GM10248 (cell line): ENCODE measurements around the gene RPL34.

ENCODE experiments used
- CTCF ChIA-PET: fragments of 300-600 bp; sonication (Branson Sonifier 250); formaldehyde crosslinking; extraction: SDS; loops from one replicate; lab custom pipeline; 2021; ENCODE audit warnings: antibody characterized with exemption; lab: Yijun Ruan, JAX
- POLR2A ChIA-PET: fragments of 350-650 bp; sonication (Branson Sonifier 250); formaldehyde crosslinking; extraction: SDS; loops from one replicate; lab custom pipeline; 2020; ENCODE audit warnings: antibody characterized with exemption; lab: Yijun Ruan, JAX
- DNase-seq: peaks from one replicate; pipeline ENCODE4 v3.0.0; 2012; ENCODE audit errors: extremely low spot score
- TF ChIP-seq, protein P1 (sequence below): IDR thresholded peaks from 2 replicates; pipeline ENCODE4 v1.5.1; 2012; ENCODE audit warnings: mild to moderate bottlenecking, low read depth; ENCODE audit errors: extremely low read depth, missing control alignments, control extremely low read depth

Gene RPL34

DNA sequence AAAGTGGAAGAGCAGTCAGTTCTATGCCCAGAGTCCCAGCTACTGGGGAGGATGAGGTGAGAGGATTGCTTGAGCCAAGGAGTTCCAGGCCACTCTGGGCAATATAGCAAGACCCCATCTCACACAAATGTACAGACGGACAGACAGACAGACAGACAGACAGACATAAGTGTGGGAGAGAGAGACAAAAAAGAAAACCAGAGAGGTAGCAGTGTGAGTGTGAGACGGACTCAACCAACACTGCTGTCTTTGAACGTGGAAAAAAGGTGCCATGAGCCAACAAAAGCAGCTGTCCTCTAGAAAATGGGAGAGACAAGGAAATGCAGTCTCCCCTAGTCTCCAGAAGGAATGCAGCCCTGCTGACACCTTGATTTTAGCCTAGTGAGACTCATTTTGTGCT lies 18.2 kb upstream of the RPL34 start:
- CTCF ChIA-PET, result no interaction called here
- POLR2A ChIA-PET, result no interaction called here

DNA sequence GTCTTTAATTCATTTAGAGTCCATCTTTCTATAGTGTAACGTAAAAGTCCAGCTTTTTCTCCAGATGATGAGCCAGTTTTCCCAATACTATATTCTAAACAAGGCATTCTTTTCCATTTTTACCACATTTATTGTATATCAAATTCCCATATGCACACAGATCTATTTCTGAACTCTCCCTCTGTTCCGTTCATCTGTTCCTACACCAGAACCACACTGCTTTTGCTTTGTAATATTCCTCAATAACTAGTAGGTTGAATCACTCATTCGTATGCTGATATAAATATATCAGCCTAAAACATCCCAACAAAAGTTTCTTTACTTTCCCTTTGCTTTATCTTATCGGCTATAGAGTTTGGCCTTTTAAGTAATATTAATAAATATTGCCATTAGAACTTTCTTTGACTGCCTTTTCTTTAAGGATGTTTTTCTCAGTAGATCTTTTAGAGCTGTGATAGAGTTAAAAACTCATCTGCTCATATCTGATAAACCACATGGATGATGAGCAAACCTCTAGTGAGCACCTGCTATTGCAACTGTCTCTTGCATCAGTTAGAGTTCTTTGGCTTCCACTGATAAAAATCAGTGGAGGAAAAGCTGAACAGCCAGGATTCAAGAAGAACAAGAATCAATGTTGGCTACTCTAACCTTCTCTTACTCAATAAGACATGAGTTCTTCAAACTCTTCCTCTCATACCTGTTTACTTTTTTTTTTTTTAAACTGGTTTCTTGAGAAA lies 13.1 kb upstream of the RPL34 start:
- TF ChIP-seq, protein P1, sequence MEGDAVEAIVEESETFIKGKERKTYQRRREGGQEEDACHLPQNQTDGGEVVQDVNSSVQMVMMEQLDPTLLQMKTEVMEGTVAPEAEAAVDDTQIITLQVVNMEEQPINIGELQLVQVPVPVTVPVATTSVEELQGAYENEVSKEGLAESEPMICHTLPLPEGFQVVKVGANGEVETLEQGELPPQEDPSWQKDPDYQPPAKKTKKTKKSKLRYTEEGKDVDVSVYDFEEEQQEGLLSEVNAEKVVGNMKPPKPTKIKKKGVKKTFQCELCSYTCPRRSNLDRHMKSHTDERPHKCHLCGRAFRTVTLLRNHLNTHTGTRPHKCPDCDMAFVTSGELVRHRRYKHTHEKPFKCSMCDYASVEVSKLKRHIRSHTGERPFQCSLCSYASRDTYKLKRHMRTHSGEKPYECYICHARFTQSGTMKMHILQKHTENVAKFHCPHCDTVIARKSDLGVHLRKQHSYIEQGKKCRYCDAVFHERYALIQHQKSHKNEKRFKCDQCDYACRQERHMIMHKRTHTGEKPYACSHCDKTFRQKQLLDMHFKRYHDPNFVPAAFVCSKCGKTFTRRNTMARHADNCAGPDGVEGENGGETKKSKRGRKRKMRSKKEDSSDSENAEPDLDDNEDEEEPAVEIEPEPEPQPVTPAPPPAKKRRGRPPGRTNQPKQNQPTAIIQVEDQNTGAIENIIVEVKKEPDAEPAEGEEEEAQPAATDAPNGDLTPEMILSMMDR, result no peak
- ChIA-PET CTCF (interaction anchor here (0.8 to 1.3 kb wide), 3 partner anchors 9 to 35 kb away, joined by 3 read pairs; no protein-coding TSS in a partner anchor), POLR2A (interaction anchor here (0.7 kb wide), 1 partner anchor 21 kb away, joined by 7 read pairs; no protein-coding TSS in a partner anchor)
- no peak for DNase-seq

More for the DNA sequence above, 18.2 kb upstream of the RPL34 start:
- DNase-seq, result no peak
- TF ChIP-seq, protein P1, result no peak

- POLR2A ChIA-PET, result no interaction called here
- TF ChIP-seq, protein P1, result no peak
- DNase-seq, result no peak
- CTCF ChIA-PET, result no interaction called here
Measured at GRCh38 chr4:108611365-108611764, 9.0 kb upstream of the RPL34 start.

GRCh38 chr4:108612365-108612764 lies 8.0 kb upstream of the RPL34 start:
- POLR2A ChIA-PET, result no interaction called here

DNA sequence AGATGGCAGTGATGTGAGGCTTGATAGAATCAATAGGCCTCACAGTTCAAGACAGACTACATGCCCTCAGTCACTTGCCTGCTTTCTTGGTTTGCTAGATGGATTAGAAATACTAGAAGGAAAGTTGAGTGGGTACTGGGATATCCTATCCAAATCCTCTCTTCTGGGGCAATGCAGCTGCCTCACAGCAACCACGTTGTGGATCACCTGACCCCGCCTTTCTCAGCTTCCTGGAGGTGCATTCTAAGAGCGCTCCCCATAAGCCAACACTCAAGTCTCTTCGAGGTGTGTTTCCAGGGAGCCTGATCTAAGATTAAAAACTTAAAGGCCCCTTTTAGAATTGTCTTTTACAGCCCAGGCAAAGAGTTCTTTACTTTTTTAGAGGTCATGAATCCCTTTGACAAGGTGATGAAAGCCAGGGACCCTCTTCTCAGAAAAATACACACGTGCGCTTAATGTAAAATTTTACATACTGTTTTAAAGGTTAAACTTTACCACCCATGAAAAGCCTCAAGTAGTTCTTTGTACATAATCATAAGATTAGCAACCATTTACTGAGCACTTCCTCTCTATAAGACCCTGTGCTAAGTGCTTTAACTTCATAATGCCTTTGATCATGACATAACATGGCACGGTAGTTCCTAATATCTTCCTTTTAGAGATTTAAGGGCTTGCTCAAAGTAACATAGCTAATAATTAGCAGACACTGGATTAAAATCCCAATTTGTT lies 840 bp upstream of the RPL34 start:
- CTCF ChIA-PET, result interaction anchor here (1.0 to 1.3 kb wide), 2 partner anchors 45 to 47 kb away, joined by 3 read pairs; no protein-coding TSS in a partner anchor
- POLR2A ChIA-PET, result interaction anchor here (0.7 to 1.4 kb wide), 3 partner anchors 11 to 31 kb away, joined by 3 to 7 read pairs (median 3); partner anchors contain the start of gene OSTC
- DNase-seq, result no peak
- TF ChIP-seq, protein P1, result no peak

More at GRCh38 chr4:108612365-108612764, 8.0 kb upstream of the RPL34 start:
- DNase-seq, result no peak
- TF ChIP-seq, protein P1, result no peak
- CTCF ChIA-PET, result no interaction called here
